Fibroblast of the aortic adventitia (primary cell): ENCODE measurements around the gene UBTF. TPM values are rescaled to one million over a fixed set of nuclear protein-coding genes. Genes with fewer than 3 reads are reported as not detected.

Source experiments
- DNase-seq: peaks from one replicate; pipeline ENCODE4 v3.0.0-alpha.2; 2010; ENCODE audit warnings: low read depth
- H3K4me3 ChIP-seq: 2 replicates; pipeline ENCODE4 v1.5.1; 2011; ENCODE audit warnings: low read depth, mild to moderate bottlenecking, control low read depth, low read length, moderate library complexity
- total RNA-seq: library from RNA; depleted of rRNA; stranded (reverse); fragments of >200 nt; gene quantifications from 2 replicates; pipeline ENCODE4 v1.2.3, GENCODE V29; 2012; ENCODE audit warnings: low replicate concordance
- TF ChIP-seq, protein P1 (sequence below): IDR thresholded peaks from 2 replicates; pipeline ENCODE4 v1.5.1; 2011; ENCODE audit warnings: mild to moderate bottlenecking, low read length, control low read depth, inconsistent platforms; ENCODE audit not compliant: insufficient read depth

Gene UBTF
- total RNA-seq, 1 donor: 64.2 TPM

DNA sequence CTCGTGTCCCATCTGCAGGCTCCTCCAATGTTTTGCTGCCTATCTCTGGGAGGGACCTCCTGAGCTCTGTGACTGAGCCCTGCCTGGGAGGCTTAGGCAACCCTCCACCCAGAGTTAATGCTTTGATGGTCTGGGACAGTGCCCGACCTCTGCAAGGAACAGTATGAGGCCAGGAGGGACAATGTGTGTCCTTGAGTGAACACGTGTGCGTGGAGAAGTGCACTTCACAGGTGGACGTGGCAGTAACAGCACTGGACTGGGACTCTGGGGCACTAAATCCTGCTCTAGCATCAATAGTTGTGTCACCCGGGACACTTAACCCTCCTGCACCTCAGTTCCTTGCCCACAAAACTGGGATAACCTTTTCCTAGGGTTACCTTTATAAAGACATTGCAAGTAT is 4.6 kb downstream of the UBTF start:
- H3K4me3 ChIP-seq: no peak overlapping the region
- TF ChIP-seq, protein P1, sequence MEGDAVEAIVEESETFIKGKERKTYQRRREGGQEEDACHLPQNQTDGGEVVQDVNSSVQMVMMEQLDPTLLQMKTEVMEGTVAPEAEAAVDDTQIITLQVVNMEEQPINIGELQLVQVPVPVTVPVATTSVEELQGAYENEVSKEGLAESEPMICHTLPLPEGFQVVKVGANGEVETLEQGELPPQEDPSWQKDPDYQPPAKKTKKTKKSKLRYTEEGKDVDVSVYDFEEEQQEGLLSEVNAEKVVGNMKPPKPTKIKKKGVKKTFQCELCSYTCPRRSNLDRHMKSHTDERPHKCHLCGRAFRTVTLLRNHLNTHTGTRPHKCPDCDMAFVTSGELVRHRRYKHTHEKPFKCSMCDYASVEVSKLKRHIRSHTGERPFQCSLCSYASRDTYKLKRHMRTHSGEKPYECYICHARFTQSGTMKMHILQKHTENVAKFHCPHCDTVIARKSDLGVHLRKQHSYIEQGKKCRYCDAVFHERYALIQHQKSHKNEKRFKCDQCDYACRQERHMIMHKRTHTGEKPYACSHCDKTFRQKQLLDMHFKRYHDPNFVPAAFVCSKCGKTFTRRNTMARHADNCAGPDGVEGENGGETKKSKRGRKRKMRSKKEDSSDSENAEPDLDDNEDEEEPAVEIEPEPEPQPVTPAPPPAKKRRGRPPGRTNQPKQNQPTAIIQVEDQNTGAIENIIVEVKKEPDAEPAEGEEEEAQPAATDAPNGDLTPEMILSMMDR: no peak
- DNase-seq: no peak

DNA sequence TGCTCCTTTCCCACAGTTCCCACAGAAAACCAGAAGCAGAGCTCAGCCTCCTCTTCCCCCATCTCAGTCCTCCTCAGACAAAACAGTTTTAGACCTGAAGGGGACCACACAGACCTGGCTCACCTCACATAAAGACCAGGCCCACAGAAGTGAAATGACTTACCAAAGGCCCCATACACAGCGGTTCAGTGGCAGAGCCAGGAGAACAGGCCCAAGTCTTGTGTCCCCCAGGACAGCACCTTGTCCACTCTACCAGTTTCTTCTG is 5.3 kb downstream of the UBTF start:
- H3K4me3 ChIP-seq: no peak overlapping the region
- no peak for DNase-seq
- TF ChIP-seq, protein P1: no peak

DNA sequence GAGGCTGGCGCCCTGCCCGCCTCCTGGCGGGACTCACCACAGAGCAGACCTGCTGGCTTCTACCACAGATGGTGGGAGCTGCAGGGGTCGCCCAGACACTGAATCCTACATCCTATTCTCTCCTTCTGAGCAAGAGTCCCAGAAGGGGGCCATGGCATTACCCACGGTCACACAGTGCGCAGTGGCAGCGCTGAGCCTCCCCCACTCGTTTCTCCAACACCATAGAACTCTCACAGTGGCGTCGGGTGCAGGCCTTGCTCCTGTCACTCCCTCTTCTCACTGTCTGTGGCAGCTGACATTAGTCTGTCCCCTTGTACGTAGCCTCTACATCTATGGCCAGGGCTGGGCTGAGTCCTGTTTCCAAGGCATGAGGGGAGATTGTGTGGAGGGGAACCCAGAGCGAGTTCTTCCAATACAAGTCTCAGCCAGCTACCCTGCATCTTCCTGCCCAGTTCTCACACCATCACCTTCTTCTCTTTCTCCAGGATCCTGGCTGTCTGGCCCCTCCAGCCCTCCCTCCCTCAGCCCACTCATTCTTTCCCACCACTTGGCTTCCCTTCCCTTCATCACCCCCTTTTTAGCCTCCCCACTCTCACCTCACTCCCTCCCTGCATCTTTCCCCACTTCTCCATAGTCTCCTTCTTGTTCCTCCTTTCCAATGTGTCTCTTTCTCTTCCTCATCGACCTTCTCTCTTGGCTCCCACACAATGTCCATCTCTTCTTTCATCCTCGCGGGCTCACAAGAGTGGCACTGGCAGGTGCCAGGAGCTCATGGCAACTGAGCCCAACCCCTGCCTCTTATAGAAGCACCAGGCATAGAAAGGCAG is 5.9 kb downstream of the UBTF start:
- TF ChIP-seq, protein P1: no peak
- H3K4me3 ChIP-seq: no peak overlapping the region
- DNase-seq: no peak

DNA sequence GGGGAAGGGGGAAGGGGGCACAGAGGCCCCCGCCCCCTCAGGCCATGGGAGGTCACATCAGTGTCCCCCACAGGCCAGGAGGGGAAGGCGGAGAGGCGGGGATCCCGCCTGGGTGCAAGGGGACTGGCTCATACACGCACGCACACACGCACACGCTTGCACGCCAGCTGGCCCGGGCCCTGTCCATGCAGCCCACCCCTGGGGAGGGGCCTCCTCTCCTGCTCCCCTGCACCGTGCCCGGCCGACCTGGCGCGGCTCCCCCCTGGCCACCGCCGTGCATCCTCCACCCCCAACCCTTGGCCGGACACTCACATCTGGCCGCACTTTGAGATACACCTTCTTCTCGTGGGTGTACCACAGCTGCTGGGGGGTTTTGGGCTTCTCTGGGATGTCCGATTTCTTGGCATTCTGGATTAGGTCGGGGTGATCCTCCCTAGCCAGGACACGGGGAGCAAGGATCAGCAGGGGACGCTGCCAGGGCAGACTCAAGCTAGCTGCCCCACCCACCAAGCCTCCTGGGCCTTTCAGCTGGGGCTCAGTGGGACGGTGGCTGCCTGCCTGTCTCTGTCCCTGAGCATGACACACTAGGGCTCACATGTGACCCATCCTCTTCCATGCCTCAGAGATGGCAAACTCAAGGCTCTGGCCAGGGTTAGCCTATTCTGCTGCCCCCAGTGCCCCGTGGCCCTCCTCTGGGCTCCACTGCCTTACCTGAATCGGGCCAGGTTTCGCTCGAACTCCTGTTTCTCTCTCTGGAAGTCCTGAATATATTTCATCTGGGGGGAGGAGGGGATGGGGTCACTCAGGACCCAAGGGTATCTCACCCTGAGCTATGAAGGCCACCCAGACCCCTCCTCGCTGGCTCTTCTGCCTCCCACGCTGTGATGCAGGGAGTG is 6.7 kb downstream of the UBTF start:
- TF ChIP-seq, protein P1: no peak
- H3K4me3 ChIP-seq: no peak overlapping the region
- no peak for DNase-seq

DNA sequence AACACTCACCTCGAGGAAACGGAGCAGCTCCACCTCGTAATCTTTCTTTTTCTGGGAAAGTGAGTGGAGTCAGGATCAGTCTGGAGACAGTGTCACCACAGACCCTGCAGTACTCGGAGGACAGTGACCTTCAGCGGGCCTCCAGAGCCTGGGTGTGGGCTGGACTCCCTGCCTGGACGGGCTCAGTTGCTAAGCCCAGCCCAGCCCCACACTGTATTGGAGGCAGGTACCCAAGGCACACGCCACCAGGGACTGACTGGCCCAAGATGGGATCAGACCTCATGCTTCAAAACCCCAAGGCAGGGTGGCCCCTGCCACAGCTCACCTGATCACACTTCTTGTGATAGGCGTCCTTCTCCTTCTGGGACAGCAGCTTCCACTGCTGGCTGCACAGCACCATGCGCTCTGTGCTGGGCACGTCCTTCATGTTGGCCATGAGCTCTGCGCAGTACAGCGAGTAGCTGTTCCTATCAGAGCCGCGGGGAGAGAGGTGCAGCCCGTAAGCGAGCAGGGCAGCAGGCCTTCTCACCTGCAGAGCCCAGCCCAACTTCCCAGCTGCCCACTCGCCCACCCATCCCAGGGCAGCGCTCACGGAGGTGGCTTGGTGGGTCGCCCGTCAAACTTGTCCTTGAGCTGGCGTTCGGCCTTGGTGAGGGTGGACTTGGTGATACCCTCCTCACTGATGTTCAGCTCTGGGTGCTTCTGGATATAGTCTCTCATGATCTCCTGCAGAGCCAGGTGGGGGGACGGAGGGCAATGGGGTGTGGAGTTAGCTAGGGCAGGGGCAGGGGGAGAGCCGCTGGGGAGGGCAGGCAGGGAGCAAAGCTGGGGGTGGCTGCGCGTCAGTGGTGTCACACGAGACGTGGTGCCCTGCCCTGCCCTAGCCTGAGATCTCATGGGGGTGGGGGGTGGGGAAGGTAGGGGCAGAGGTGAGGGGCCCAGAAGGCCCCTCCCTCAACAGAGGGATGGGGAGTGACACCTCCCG is 7.9 kb downstream of the UBTF start:
- TF ChIP-seq, protein P1: no peak
- no peak for DNase-seq
- H3K4me3 ChIP-seq: no peak overlapping the region
